ENCODE measurements around the gene VPS26B. TPM values are rescaled to one million over a fixed set of nuclear protein-coding genes. Genes with fewer than 3 reads are reported as not detected.
"Not testable (repeated sequence)": the region's sequence is repeated elsewhere in the genome, so short reads cannot be mapped to it uniquely, and the experiment has no call there.

Gene VPS26B
- total and polyA plus RNA-seq, 2 donors (not counting 3 experiments of a cell fraction or from before 2014, with no cell fraction given): 40.2 to 53.1 TPM

GRCh38 chr11:134283461-134284230 lies 59.2 kb downstream of the VPS26B start:
- dilution Hi-C loops (cut with MboI; ENCODE audit: extremely low pct_ligation_motif_present, low sequenced_read_pairs): no loop called here
- Histone ChIP-seq H2AFZ (ENCODE audit: low read depth, low read length) (no peak overlapping the region), H3K9me3 (replicated peaks; ENCODE audit: control insufficient read depth, insufficient read depth, low read length) (no peaks in the 10 kb centered on the region), H3K79me2 (ENCODE audit: control insufficient read depth, insufficient read depth, low read length) (no peaks in the 10 kb centered on the region), H3K9me1 (replicated peaks; ENCODE audit: control insufficient read depth, extremely low read depth, insufficient read depth, low read length) (no peaks in the 10 kb centered on the region), H3K9ac (replicated peaks; ENCODE audit: extremely low read depth, insufficient read depth, low read length) (no peak overlapping the region), H3K4me2 (ENCODE audit: insufficient read depth, low read length) (no peak overlapping the region), H3K36me3 (ENCODE audit: control insufficient read depth in 2 of 2, extremely low read depth in 1 of 2, insufficient read depth in 2 of 2, low read length in 2 of 2) (no peaks in the 10 kb centered on the region), H4K20me1 (replicated peaks; ENCODE audit: control insufficient read depth, extremely low read depth, insufficient read depth, low read length) (no peaks in the 10 kb centered on the region), H3K4me1 (ENCODE audit: control insufficient read depth, extremely low read depth, insufficient read depth, low read length) (no peaks in the 10 kb centered on the region), H3K27ac (ENCODE audit: insufficient read depth, low read depth, low read length) (no peak overlapping the region), H3K4me3 (replicated peaks in 1 of 3; ENCODE audit: insufficient read depth in 1 of 3, low read depth in 1 of 3, low read length in 3 of 3) (no peak overlapping the region), H3K27me3 (ENCODE audit: control insufficient read depth in 2 of 2, insufficient read depth in 2 of 2, low read length in 2 of 2) (peaks cover 5 to 8% of the 10 kb centered on the region in 2 experiments)
- TF ChIP-seq EZH2 (IDR thresholded peaks at IDR 0.05; ENCODE audit: borderline replicate concordance, low read depth, low read length, severe bottlenecking): no peak
- no peak for TF ChIP-seq POLR2AphosphoS5 (IDR thresholded peaks at IDR 0.05; ENCODE audit: insufficient read depth, low read depth, low read length)
- TF ChIP-seq GATA2 (IDR thresholded peaks at IDR 0.05; ENCODE audit: insufficient read depth, insufficient read length, low read depth, low read length): no peak
- DNase-seq (ENCODE audit: low read depth, low spot score) (no peak), FAIRE-seq (no peak)
- intact Hi-C loops (cut with micrococcal nuclease): no loop called here
- BruUV-seq (replicated peaks): no TSS peak
- ChIA-PET POLR2A (no interaction called here), CTCF (no interaction called here)

GRCh38 chr11:134284349-134284748 lies 59.9 kb downstream of the VPS26B start:
- DNase-seq (ENCODE audit: low read depth, low spot score); FAIRE-seq; H3K36me3 ChIP-seq (ENCODE audit: control insufficient read depth in 2 of 2, extremely low read depth in 1 of 2, insufficient read depth in 2 of 2, low read length in 2 of 2); H3K9me1 ChIP-seq (replicated peaks; ENCODE audit: control insufficient read depth, extremely low read depth, insufficient read depth, low read length); BruUV-seq (replicated peaks); POLR2A ChIA-PET; dilution Hi-C loops (cut with MboI; ENCODE audit: extremely low pct_ligation_motif_present, low sequenced_read_pairs); H3K27me3 ChIP-seq (ENCODE audit: control insufficient read depth in 2 of 2, insufficient read depth in 2 of 2, low read length in 2 of 2); H3K9me3 ChIP-seq (replicated peaks; ENCODE audit: control insufficient read depth, insufficient read depth, low read length); H3K9ac ChIP-seq (replicated peaks; ENCODE audit: extremely low read depth, insufficient read depth, low read length); H3K4me3 ChIP-seq (replicated peaks in 1 of 3; ENCODE audit: insufficient read depth in 1 of 3, low read depth in 1 of 3, low read length in 3 of 3); H3K27ac ChIP-seq (ENCODE audit: insufficient read depth, low read depth, low read length); intact Hi-C loops (cut with micrococcal nuclease); H2AFZ ChIP-seq (ENCODE audit: low read depth, low read length); H3K4me1 ChIP-seq (ENCODE audit: control insufficient read depth, extremely low read depth, insufficient read depth, low read length); H3K79me2 ChIP-seq (ENCODE audit: control insufficient read depth, insufficient read depth, low read length); H4K20me1 ChIP-seq (replicated peaks; ENCODE audit: control insufficient read depth, extremely low read depth, insufficient read depth, low read length); H3K4me2 ChIP-seq (ENCODE audit: insufficient read depth, low read length); CTCF ChIA-PET: not testable (repeated sequence)
